Mesenchymal stem cell (in vitro differentiated cells and primary cell): ENCODE data around the gene STRA8.

Source experiments
- DNase-seq: peaks from one replicate; pipeline ENCODE4 v3.0.0-alpha.2; 2013
- H2AFZ ChIP-seq: one replicate; pipeline ENCODE4 v1.6.1; 2013; ENCODE audit warnings: low read depth, mild to moderate bottlenecking, control low read depth, inconsistent platforms, low read length, moderate library complexity
- H2AK5ac ChIP-seq: 2 replicates; pipeline ENCODE4 v1.6.1; 2013; ENCODE audit warnings: low read length, moderate library complexity, mild to moderate bottlenecking, inconsistent platforms; ENCODE audit not compliant: severe bottlenecking
- H2BK120ac ChIP-seq: one replicate; pipeline ENCODE4 v1.6.1; 2013; ENCODE audit warnings: low read depth, mild to moderate bottlenecking, inconsistent platforms, low read length, moderate library complexity
- H2BK12ac ChIP-seq, 2 experiments: one replicate each; pipeline ENCODE4 v1.6.1; 2013; ENCODE audit warnings: inconsistent platforms in 2 of 2, low read length in 2 of 2, mild to moderate bottlenecking in 2 of 2, moderate library complexity in 2 of 2, control low read depth in 1 of 2
- H2BK15ac ChIP-seq: one replicate; pipeline ENCODE4 v1.6.1; 2013; ENCODE audit warnings: mild to moderate bottlenecking, low read depth, inconsistent platforms; ENCODE audit not compliant: poor library complexity, severe bottlenecking
- H2BK5ac ChIP-seq: 2 replicates; pipeline ENCODE4 v1.6.1; 2013; ENCODE audit warnings: low read depth, mild to moderate bottlenecking, low read length, control low read depth, inconsistent platforms; ENCODE audit not compliant: poor library complexity, severe bottlenecking
- H3K14ac ChIP-seq, 2 experiments: one replicate each; pipeline ENCODE4 v1.6.1; 2013; ENCODE audit warnings: inconsistent platforms in 2 of 2, low read length in 2 of 2, control low read depth in 1 of 2, mild to moderate bottlenecking in 1 of 2, moderate library complexity in 1 of 2
- H3K18ac ChIP-seq, 2 experiments: one replicate each; pipeline ENCODE4 v1.6.1; 2013; ENCODE audit warnings: inconsistent platforms in 2 of 2, low read length in 2 of 2, control low read depth in 1 of 2, low read depth in 1 of 2, mild to moderate bottlenecking in 1 of 2
- H3K23ac ChIP-seq, 2 experiments: one replicate each; pipeline ENCODE4 v1.6.1; 2013; ENCODE audit warnings: inconsistent platforms in 2 of 2, low read length in 2 of 2, mild to moderate bottlenecking in 2 of 2, moderate library complexity in 2 of 2, control low read depth in 1 of 2
- H3K27ac ChIP-seq: 2 replicates; pipeline ENCODE4 v1.5.1; 2013; ENCODE audit warnings: mild to moderate bottlenecking, moderate library complexity, low read length, control low read depth, inconsistent platforms; ENCODE audit not compliant: poor library complexity, severe bottlenecking
- H3K27me3 ChIP-seq, 2 experiments: 2 replicates each; pipeline versions ENCODE4 v1.6.1 to v1.7.0; 2013; ENCODE audit warnings: low read length in 2 of 2, mild to moderate bottlenecking in 2 of 2, moderate library complexity in 2 of 2, control low read depth in 1 of 2, inconsistent platforms in 1 of 2; ENCODE audit not compliant: control insufficient read depth in 1 of 2, insufficient read depth in 1 of 2
- H3K36me3 ChIP-seq, 2 experiments: 2 replicates each; pipeline versions ENCODE4 v1.6.1 to v1.7.0; 2013; ENCODE audit warnings: low read length in 2 of 2, control low read depth in 1 of 2, inconsistent platforms in 1 of 2, low read depth in 1 of 2, mild to moderate bottlenecking in 1 of 2; ENCODE audit not compliant: insufficient read depth in 2 of 2, control insufficient read depth in 1 of 2
- H3K4ac ChIP-seq, 2 experiments: one replicate each; pipeline ENCODE4 v1.6.1; 2013; ENCODE audit warnings: inconsistent platforms in 2 of 2, low read length in 2 of 2, mild to moderate bottlenecking in 2 of 2, moderate library complexity in 2 of 2, control low read depth in 1 of 2, low read depth in 1 of 2
- H3K4me1 ChIP-seq: 2 replicates; pipeline ENCODE4 v1.6.1; 2013; ENCODE audit warnings: low read depth, low read length, control low read depth; ENCODE audit not compliant: control insufficient read depth, insufficient read depth
- H3K4me2 ChIP-seq: 2 replicates; pipeline ENCODE4 v1.6.1; 2013; ENCODE audit warnings: low read length, mild to moderate bottlenecking, inconsistent platforms; ENCODE audit not compliant: poor library complexity, severe bottlenecking
- H3K4me3 ChIP-seq, 2 experiments: 2 replicates each; pipeline versions ENCODE4 v1.5.1 to v1.7.0; 2013; ENCODE audit warnings: low read length in 2 of 2, mild to moderate bottlenecking in 2 of 2, control low read depth in 1 of 2, low read depth in 1 of 2; ENCODE audit not compliant: insufficient read depth in 1 of 2
- H3K79me1 ChIP-seq: replicated peaks from 2 replicates; pipeline ENCODE4 v1.6.1; 2013; ENCODE audit warnings: mild to moderate bottlenecking, control low read depth, low read length, inconsistent platforms; ENCODE audit not compliant: poor library complexity, severe bottlenecking
- H3K9ac ChIP-seq: 2 replicates; pipeline ENCODE4 v1.7.0; 2013; ENCODE audit warnings: mild to moderate bottlenecking, low read length, moderate library complexity
- H3K9me3 ChIP-seq: 2 replicates; pipeline ENCODE4 v1.7.0; 2013; ENCODE audit warnings: mild to moderate bottlenecking, low read length; ENCODE audit not compliant: control insufficient read depth
- H4K8ac ChIP-seq: one replicate; pipeline ENCODE4 v1.6.1; 2013; ENCODE audit warnings: inconsistent platforms, mild to moderate bottlenecking, low read length, moderate library complexity
- H4K91ac ChIP-seq: one replicate; pipeline ENCODE4 v1.6.1; 2013; ENCODE audit warnings: mild to moderate bottlenecking, low read length, inconsistent platforms
- WGBS: methylation state at CpG from one replicate; pipeline ENCODE4 v1.1.7; 2013; ENCODE audit warnings: mixed read lengths; 5-methylcytosine and 5-hydroxymethylcytosine counted together

Gene STRA8

DNA sequence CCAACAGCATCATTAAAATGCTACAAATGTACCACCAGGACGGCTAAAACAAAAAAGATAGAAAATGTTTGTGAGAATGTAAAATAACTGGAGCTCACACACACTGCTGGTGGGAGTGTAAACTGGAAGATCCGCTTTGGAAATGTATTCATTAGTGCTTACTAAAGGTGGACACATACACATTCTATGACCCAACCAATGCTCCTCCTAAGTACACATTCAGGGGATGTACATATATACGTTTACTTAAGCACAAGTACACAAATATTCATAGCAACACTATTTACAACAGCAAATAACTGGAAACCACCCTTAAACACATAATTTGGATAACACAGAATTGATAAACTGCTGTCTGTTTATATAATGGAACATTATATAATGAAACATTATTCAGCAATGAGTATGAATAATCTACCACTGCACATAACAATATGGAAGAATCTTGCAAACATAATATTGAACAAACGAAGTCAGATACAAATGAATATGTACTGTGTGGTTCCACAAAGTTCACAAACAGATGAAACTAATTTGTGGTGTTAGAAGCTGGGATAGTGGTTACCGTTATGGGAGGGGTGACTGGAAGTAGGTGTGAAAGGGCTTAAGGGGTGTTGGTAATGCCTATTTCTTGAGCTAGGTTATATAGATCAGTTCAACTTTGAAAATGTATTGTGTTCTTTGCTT, 52.1 kb downstream of the STRA8 start:
- DNase-seq, result no peak
- 94% methylated on average over 4 of the region's 5 CpGs for WGBS
- no peak overlapping the region for H4K8ac ChIP-seq
- no peak overlapping the region for H2BK120ac ChIP-seq
- H3K23ac ChIP-seq, result no peak overlapping the region
- no peaks in the 10 kb centered on the region for H3K79me1 ChIP-seq
- no peaks in the 10 kb centered on the region for H3K27me3 ChIP-seq
- no peak overlapping the region for H3K4me2 ChIP-seq
- no peak overlapping the region for H3K18ac ChIP-seq
- H3K4ac ChIP-seq, result no peak overlapping the region
- no peaks in the 10 kb centered on the region for H3K4me1 ChIP-seq
- H4K91ac ChIP-seq, result no peak overlapping the region
- no peak overlapping the region for H3K4me3 ChIP-seq
- H3K27ac ChIP-seq, result no peak overlapping the region
- no peak overlapping the region for H2BK15ac ChIP-seq
- no peak overlapping the region for H2AFZ ChIP-seq
- H2BK12ac ChIP-seq, result no peak overlapping the region
- no peaks in the 10 kb centered on the region for H3K9me3 ChIP-seq
- H3K14ac ChIP-seq, result no peak overlapping the region
- H3K36me3 ChIP-seq, result no peaks in the 10 kb centered on the region
- H2BK5ac ChIP-seq, result no peak overlapping the region
- H2AK5ac ChIP-seq, result no peak overlapping the region
- H3K9ac ChIP-seq, result no peak overlapping the region

DNA sequence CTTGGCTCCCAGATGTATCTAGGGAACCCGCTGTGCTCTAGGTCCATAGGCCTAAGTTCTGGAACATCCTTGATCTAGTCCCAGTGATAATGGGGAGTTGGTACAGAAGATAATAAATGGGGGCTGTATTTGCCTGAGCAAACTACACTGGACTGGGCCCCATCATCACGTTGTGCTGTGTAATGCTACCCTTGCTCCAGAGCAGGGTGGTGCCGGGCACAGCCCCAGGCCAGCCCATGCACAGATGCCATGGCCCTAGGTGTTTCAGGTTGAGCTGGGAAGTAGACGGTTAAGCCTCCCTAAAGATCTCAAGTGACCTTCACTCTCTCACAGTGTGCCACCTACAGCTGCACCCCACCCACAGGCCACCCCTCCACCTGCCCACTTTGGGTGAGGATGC, 53.2 kb downstream of the STRA8 start:
- Histone ChIP-seq H3K14ac (no peak overlapping the region), H3K36me3 (no peaks in the 10 kb centered on the region), H3K4me1 (peaks cover 1% of the 10 kb centered on the region), H3K4ac (no peak overlapping the region), H2BK15ac (no peak overlapping the region), H2BK12ac (no peak overlapping the region), H3K4me3 (no peak overlapping the region), H3K4me2 (no peak overlapping the region), H3K9me3 (no peaks in the 10 kb centered on the region), H3K27ac (no peak overlapping the region), H3K9ac (no peak overlapping the region), H2BK120ac (no peak overlapping the region), H2AK5ac (no peak overlapping the region), H3K27me3 (no peaks in the 10 kb centered on the region), H2BK5ac (no peak overlapping the region), H3K79me1 (no peaks in the 10 kb centered on the region), H4K91ac (no peak overlapping the region), H3K23ac (no peak overlapping the region), H3K18ac (no peak overlapping the region), H4K8ac (no peak overlapping the region), H2AFZ (no peak overlapping the region)
- no peak for DNase-seq
- 89% methylated on average over 4 of the region's 4 CpGs for WGBS

DNA sequence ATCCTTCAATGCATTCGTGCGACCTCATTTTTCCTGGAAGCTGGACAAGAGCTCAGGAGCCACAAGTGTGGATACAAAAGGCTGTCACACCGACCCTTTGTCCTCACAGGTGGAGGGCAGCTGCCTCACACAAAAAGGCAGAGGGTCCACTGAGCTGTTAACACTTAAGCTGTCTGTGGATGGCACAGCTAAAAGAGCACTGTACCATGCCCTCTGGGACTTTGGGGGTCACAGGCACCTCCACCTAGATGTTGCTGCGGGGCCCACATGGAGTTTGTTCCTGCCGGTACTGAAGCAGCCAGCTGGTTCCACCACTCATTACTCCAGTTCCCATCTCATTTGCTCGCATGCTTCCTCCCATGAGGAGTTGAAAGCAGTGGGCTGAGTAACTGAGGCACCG, 57.0 kb downstream of the STRA8 start:
- H3K27ac ChIP-seq, result no peak overlapping the region
- no peak overlapping the region for H3K23ac ChIP-seq
- 94% methylated on average over 7 of the region's 7 CpGs for WGBS
- no peak overlapping the region for H2BK120ac ChIP-seq
- H3K9me3 ChIP-seq, result no peaks in the 10 kb centered on the region
- no peaks in the 10 kb centered on the region for H3K36me3 ChIP-seq
- H3K4me1 ChIP-seq, result peaks cover 3% of the 10 kb centered on the region
- H2BK15ac ChIP-seq, result no peak overlapping the region
- no peaks in the 10 kb centered on the region for H3K79me1 ChIP-seq
- no peak overlapping the region for H3K18ac ChIP-seq
- H3K9ac ChIP-seq, result no peak overlapping the region
- no peaks in the 10 kb centered on the region for H3K27me3 ChIP-seq
- no peak overlapping the region for H4K8ac ChIP-seq
- H2AFZ ChIP-seq, result no peak overlapping the region
- H3K4ac ChIP-seq, result no peak overlapping the region
- H2BK5ac ChIP-seq, result no peak overlapping the region
- no peak overlapping the region for H3K14ac ChIP-seq
- H3K4me2 ChIP-seq, result no peak overlapping the region
- no peak overlapping the region for H4K91ac ChIP-seq
- H3K4me3 ChIP-seq, result no peak overlapping the region
- DNase-seq, result no peak
- H2AK5ac ChIP-seq, result no peak overlapping the region
- H2BK12ac ChIP-seq, result no peak overlapping the region

DNA sequence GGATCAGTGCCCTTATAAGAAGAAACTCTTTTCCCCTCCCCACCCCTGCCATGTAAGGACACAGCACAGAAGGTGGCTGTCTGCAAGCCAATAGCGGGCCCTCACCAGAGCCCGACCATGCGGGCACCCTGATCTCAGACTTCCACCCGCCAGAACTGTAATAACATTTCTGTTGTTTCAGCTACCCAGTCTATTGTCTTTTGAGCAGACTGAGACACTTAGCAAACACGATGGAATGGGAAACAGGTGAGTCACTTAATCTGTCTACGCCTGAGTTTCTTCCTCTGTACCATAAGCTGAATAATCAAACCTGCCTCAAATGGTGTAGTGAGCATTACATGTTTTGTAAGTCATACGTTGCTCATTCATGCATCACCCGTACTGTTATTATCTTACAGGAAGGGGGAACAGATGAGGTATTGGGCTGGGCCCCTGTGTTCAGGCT, 58.2 kb downstream of the STRA8 start:
- H3K79me1 ChIP-seq, result no peaks in the 10 kb centered on the region
- 86% methylated on average over 7 of the region's 8 CpGs for WGBS
- no peak overlapping the region for H3K23ac ChIP-seq
- no peak overlapping the region for H4K8ac ChIP-seq
- no peak overlapping the region for H3K14ac ChIP-seq
- no peaks in the 10 kb centered on the region for H3K27me3 ChIP-seq
- H2BK120ac ChIP-seq, result no peak overlapping the region
- H3K4ac ChIP-seq, result no peak overlapping the region
- no peak overlapping the region for H2BK5ac ChIP-seq
- H2BK12ac ChIP-seq, result no peak overlapping the region
- peaks cover 3% of the 10 kb centered on the region for H3K4me1 ChIP-seq
- no peak overlapping the region for H2AFZ ChIP-seq
- no peak overlapping the region for H3K4me2 ChIP-seq
- H2BK15ac ChIP-seq, result no peak overlapping the region
- H3K36me3 ChIP-seq, result no peaks in the 10 kb centered on the region
- no peaks in the 10 kb centered on the region for H3K9me3 ChIP-seq
- H3K27ac ChIP-seq, result no peak overlapping the region
- no peak overlapping the region for H4K91ac ChIP-seq
- H2AK5ac ChIP-seq, result no peak overlapping the region
- no peak overlapping the region for H3K4me3 ChIP-seq
- no peak overlapping the region for H3K9ac ChIP-seq
- H3K18ac ChIP-seq, result no peak overlapping the region
- no peak for DNase-seq
